K562 (cell line): ENCODE measurements around the gene DYRK1A. TPM values are rescaled to one million over a fixed set of nuclear protein-coding genes. Genes with fewer than 3 reads are reported as not detected.

Source experiments
- CBFA2T3 ChIP-seq: fragments of 450-650 bp; IDR thresholded peaks from 2 replicates; pipeline ENCODE4 v1.6.1; 2017
- DPF2 ChIP-seq: fragments of 450-650 bp; IDR thresholded peaks from 2 replicates; pipeline ENCODE4 v1.6.1; 2016
- EP300 ChIP-seq: IDR thresholded peaks from 2 replicates; pipeline ENCODE4 v1.6.1; 2012; ENCODE audit warnings: low read length, improper control_type of control experiment
- POLR2G ChIP-seq: fragments of 200-400 bp; formaldehyde crosslinking; IDR thresholded peaks from 2 replicates; pipeline ENCODE4 v1.6.1; 2017; ENCODE audit warnings: low read depth, mild to moderate bottlenecking, antibody characterized with exemption, low read length, moderate library complexity
- RBFOX2 ChIP-seq: fragments of 200-400 bp; formaldehyde crosslinking; IDR thresholded peaks from 2 replicates; pipeline ENCODE4 v1.6.1; 2017; ENCODE audit warnings: low read depth, mild to moderate bottlenecking, low read length, moderate library complexity
- polyA plus RNA-seq, 8 experiments: library from polyadenylated mRNA; depleted of rRNA in 4 of 8; stranded (reverse) in 5 of 8; unstranded in 3 of 8; fragments of >200 nt; fragmentation: Nextera tagmentation in 2 of 8; fragmentation: Illumina TruSeq in 1 of 8; extraction: Ambion mirVana in 2 of 8; extraction: Trizol in 1 of 8; gene quantifications; 2 replicates each; pipeline versions ENCODE4 v1.2.1 to v1.2.3, GENCODE V29; 2011 to 2014; ENCODE audit warnings: inconsistent platforms in 1 of 8, missing spikeins in 1 of 8
- total RNA-seq, 7 experiments: library from RNA; depleted of rRNA in 6 of 7; stranded (reverse); fragments of >200 nt in 6 of 7; fragmentation: Illumina TruSeq in 2 of 7; extraction: Trizol in 2 of 7; gene quantifications; 2 replicates each; pipeline versions ENCODE4 v1.2.1 to v1.2.3, GENCODE V29; 2011 to 2021; ENCODE audit warnings: low replicate concordance in 1 of 7
- TF ChIP-seq, protein P1 (sequence below): sonication (generic); formaldehyde crosslinking; IDR thresholded peaks from 2 replicates; pipeline ENCODE4 v1.9.0; 2022; ENCODE audit warnings: mild to moderate bottlenecking, missing genetic modification reagents
- TF ChIP-seq, protein P2 (sequence below): IDR thresholded peaks from 3 replicates; pipeline ENCODE4 v1.6.1; 2011; ENCODE audit warnings: borderline replicate concordance, mild to moderate bottlenecking; ENCODE audit not compliant: insufficient read length, insufficient read depth
- TF ChIP-seq, protein P3 (sequence below), 2 experiments: fragments of 450-650 bp in 1 of 2; IDR thresholded peaks; 2 replicates each; pipeline ENCODE4 v1.6.1; 2011 to 2017; ENCODE audit warnings: low read depth in 2 of 2, antibody characterized with exemption in 1 of 2, borderline replicate concordance in 1 of 2, low read length in 1 of 2, mild to moderate bottlenecking in 1 of 2, mixed read lengths in 1 of 2; ENCODE audit not compliant: control insufficient read depth in 1 of 2
- TF ChIP-seq, protein P4 (sequence below), 2 experiments: IDR thresholded peaks; 2 replicates each; pipeline ENCODE4 v1.6.1; 2011; ENCODE audit warnings: borderline replicate concordance in 1 of 2, control low read depth in 1 of 2, low read depth in 1 of 2, low read length in 1 of 2, mild to moderate bottlenecking in 1 of 2, mixed read lengths in 1 of 2, moderate library complexity in 1 of 2; ENCODE audit not compliant: insufficient read depth in 1 of 2, insufficient read length in 1 of 2, poor library complexity in 1 of 2, severe bottlenecking in 1 of 2; ENCODE audit errors: extremely low read depth in 1 of 2
- TF ChIP-seq, protein P5 (sequence below): fragments of 250-450 bp; sonication (Bioruptor Pico); IDR thresholded peaks from 2 replicates; pipeline ENCODE4 v1.4.0; 2020
- TF ChIP-seq, protein P6 (sequence below): fragments of 250-450 bp; sonication (Bioruptor Pico); IDR thresholded peaks from 2 replicates; pipeline ENCODE4 v1.9.0; 2021; ENCODE audit warnings: mild to moderate bottlenecking
- TF ChIP-seq, protein P7 (sequence below): fragments of 450-650 bp; conservative IDR thresholded peaks from 2 replicates; pipeline ENCODE4 v1.6.1; 2016; ENCODE audit warnings: missing genetic modification characterization, low read depth, mild to moderate bottlenecking, missing compliant biosample characterization, moderate library complexity
- TF ChIP-seq, protein P8 (sequence below), 2 experiments: IDR thresholded peaks in 1 of 2; conservative IDR thresholded peaks in 1 of 2; 2 replicates each; pipeline ENCODE4 v1.6.1; 2016; ENCODE audit warnings: low read depth in 2 of 2, mild to moderate bottlenecking in 1 of 2, missing compliant biosample characterization in 1 of 2, missing genetic modification characterization in 1 of 2, moderate library complexity in 1 of 2

DYRK1A gene
- total and polyA plus RNA-seq, 9 of the 15 experiments (the other 6 are each of a cell fraction or from before 2014, with no cell fraction given): 3.7 to 64.8 (median 42.3) TPM

DNA sequence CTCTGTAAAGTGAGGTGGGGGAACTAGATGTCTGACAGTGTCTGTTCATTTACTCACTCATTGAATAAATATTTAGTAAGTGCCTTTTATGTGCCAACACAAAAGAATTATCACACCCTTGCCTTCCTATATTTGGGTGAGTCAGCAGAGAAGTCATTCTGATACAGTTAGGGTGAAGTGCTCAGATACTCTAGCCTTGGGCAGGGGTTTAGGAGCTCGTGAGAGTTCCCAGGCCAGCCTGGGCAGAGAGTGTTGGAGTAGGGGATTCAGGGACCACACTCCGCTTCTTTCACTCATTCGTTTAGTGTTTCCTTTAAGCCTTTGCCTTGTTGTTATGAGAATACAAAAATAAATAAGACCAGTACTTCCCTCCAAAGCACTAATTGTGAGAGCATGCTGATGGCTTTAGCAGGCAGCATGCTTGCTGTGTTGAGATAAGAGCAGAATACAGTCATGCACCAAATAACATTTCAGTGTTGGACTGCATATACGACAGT, 83.9 kb downstream of the DYRK1A start (continued):
- TF ChIP-seq, protein P1, sequence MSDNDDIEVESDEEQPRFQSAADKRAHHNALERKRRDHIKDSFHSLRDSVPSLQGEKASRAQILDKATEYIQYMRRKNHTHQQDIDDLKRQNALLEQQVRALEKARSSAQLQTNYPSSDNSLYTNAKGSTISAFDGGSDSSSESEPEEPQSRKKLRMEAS (CRISPR knock-in tag): peak; percentile 75; the same call in 1 of the 2 replicates
- TF ChIP-seq RBFOX2: no peak
- TF ChIP-seq, protein P2, sequence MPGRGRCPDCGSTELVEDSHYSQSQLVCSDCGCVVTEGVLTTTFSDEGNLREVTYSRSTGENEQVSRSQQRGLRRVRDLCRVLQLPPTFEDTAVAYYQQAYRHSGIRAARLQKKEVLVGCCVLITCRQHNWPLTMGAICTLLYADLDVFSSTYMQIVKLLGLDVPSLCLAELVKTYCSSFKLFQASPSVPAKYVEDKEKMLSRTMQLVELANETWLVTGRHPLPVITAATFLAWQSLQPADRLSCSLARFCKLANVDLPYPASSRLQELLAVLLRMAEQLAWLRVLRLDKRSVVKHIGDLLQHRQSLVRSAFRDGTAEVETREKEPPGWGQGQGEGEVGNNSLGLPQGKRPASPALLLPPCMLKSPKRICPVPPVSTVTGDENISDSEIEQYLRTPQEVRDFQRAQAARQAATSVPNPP: no peak
- TF ChIP-seq, protein P3, sequence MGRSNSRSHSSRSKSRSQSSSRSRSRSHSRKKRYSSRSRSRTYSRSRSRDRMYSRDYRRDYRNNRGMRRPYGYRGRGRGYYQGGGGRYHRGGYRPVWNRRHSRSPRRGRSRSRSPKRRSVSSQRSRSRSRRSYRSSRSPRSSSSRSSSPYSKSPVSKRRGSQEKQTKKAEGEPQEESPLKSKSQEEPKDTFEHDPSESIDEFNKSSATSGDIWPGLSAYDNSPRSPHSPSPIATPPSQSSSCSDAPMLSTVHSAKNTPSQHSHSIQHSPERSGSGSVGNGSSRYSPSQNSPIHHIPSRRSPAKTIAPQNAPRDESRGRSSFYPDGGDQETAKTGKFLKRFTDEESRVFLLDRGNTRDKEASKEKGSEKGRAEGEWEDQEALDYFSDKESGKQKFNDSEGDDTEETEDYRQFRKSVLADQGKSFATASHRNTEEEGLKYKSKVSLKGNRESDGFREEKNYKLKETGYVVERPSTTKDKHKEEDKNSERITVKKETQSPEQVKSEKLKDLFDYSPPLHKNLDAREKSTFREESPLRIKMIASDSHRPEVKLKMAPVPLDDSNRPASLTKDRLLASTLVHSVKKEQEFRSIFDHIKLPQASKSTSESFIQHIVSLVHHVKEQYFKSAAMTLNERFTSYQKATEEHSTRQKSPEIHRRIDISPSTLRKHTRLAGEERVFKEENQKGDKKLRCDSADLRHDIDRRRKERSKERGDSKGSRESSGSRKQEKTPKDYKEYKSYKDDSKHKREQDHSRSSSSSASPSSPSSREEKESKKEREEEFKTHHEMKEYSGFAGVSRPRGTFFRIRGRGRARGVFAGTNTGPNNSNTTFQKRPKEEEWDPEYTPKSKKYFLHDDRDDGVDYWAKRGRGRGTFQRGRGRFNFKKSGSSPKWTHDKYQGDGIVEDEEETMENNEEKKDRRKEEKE (IDR thresholded peaks at IDR 0.05; ENCODE audit: borderline replicate concordance in 1 of 2, control insufficient read depth in 1 of 2, low read depth in 2 of 2, low read length in 1 of 2): no peak
- TF ChIP-seq EP300: peak; percentile 38; the same call in 1 of the 2 replicates
- TF ChIP-seq CBFA2T3: peak; percentile 75
- TF ChIP-seq DPF2: peak; percentile 89
- TF ChIP-seq, protein P4, sequence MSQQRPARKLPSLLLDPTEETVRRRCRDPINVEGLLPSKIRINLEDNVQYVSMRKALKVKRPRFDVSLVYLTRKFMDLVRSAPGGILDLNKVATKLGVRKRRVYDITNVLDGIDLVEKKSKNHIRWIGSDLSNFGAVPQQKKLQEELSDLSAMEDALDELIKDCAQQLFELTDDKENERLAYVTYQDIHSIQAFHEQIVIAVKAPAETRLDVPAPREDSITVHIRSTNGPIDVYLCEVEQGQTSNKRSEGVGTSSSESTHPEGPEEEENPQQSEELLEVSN (IDR thresholded peaks at IDR 0.05; ENCODE audit: borderline replicate concordance in 1 of 2, extremely low read depth in 1 of 2, insufficient read depth in 1 of 2, insufficient read length in 1 of 2, low read depth in 1 of 2, low read length in 1 of 2, poor library complexity in 1 of 2, severe bottlenecking in 1 of 2): peak; percentile 39 to 70
- TF ChIP-seq POLR2G: no peak
- TF ChIP-seq, protein P5, sequence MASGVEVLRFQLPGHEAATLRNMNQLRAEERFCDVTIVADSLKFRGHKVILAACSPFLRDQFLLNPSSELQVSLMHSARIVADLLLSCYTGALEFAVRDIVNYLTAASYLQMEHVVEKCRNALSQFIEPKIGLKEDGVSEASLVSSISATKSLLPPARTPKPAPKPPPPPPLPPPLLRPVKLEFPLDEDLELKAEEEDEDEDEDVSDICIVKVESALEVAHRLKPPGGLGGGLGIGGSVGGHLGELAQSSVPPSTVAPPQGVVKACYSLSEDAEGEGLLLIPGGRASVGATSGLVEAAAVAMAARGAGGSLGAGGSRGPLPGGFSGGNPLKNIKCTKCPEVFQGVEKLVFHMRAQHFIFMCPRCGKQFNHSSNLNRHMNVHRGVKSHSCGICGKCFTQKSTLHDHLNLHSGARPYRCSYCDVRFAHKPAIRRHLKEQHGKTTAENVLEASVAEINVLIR (CRISPR knock-in tag): no peak
- TF ChIP-seq, protein P6, sequence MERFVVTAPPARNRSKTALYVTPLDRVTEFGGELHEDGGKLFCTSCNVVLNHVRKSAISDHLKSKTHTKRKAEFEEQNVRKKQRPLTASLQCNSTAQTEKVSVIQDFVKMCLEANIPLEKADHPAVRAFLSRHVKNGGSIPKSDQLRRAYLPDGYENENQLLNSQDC (CRISPR knock-in tag): no peak
- TF ChIP-seq, protein P7, sequence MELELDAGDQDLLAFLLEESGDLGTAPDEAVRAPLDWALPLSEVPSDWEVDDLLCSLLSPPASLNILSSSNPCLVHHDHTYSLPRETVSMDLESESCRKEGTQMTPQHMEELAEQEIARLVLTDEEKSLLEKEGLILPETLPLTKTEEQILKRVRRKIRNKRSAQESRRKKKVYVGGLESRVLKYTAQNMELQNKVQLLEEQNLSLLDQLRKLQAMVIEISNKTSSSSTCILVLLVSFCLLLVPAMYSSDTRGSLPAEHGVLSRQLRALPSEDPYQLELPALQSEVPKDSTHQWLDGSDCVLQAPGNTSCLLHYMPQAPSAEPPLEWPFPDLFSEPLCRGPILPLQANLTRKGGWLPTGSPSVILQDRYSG (tag): no peak
- TF ChIP-seq, protein P8, sequence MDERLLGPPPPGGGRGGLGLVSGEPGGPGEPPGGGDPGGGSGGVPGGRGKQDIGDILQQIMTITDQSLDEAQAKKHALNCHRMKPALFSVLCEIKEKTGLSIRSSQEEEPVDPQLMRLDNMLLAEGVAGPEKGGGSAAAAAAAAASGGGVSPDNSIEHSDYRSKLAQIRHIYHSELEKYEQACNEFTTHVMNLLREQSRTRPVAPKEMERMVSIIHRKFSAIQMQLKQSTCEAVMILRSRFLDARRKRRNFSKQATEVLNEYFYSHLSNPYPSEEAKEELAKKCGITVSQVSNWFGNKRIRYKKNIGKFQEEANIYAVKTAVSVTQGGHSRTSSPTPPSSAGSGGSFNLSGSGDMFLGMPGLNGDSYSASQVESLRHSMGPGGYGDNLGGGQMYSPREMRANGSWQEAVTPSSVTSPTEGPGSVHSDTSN (CRISPR knock-in tag; IDR thresholded peaks at IDR 0.05; ENCODE audit: low read depth): no peak
- TF ChIP-seq, protein P8 (tag; conservative IDR thresholded peaks at IDR 0.05; ENCODE audit: low read depth): no peak
